ENCODE measurements around the gene PKN1.

DNA sequence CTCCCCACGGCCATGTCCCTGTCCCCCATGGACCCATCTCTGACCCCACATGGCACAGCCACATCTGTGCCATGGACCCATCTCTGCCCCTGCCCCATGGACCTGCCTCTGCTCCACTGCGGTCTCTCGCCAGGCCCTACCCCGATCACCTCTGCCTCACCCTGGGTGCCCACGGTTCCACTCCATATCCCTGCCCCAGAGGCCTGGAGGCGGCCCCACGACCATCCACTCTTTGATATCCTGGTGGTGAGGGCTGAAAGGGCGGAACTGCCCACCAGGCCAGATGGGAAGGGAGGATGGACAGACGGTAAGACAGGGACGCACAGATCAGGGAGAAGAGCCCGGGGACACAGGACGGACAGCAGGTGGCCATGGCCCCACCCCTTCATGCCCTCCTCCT, 41.7 kb downstream of the PKN1 start:
- TF ChIP-seq EZH2 (IDR thresholded peaks at IDR 0.05; ENCODE audit: insufficient read depth, poor library complexity, severe bottlenecking) (no peak), EZH2phosphoT487 (IDR thresholded peaks at IDR 0.05; ENCODE audit: insufficient read depth, low read depth) (no peak)

Measured in GM23248 (cell line).